HepG2 (cell line): ENCODE results near the gene CNN3. TPM values are rescaled to one million over a fixed set of nuclear protein-coding genes. Genes with fewer than 3 reads are reported as not detected.
A peak's percentile ranks its signal among the peaks of the same experiment; 100 is the strongest.

Source experiments
- FOSL2 ChIP-seq: sonication (generic); formaldehyde crosslinking; IDR thresholded peaks from 2 replicates; pipeline ENCODE4 v1.4.0; 2020; ENCODE audit warnings: missing genetic modification reagents
- HOXA9 ChIP-seq: sonication (generic); formaldehyde crosslinking; IDR thresholded peaks from 2 replicates; pipeline ENCODE4 v1.8.1; 2022; ENCODE audit warnings: missing genetic modification reagents, mild to moderate bottlenecking, moderate library complexity, borderline replicate concordance
- KLF12 ChIP-seq: sonication (generic); formaldehyde crosslinking; IDR thresholded peaks from 2 replicates; pipeline ENCODE4 v1.4.0; 2020; ENCODE audit warnings: missing genetic modification reagents, borderline replicate concordance
- KLF13 ChIP-seq: sonication (generic); formaldehyde crosslinking; IDR thresholded peaks from 2 replicates; pipeline ENCODE4 v1.4.0; 2020; ENCODE audit warnings: mild to moderate bottlenecking, missing genetic modification reagents
- KMT2A ChIP-seq: sonication (generic); formaldehyde crosslinking; IDR thresholded peaks from 2 replicates; pipeline ENCODE4 v1.4.0; 2020; ENCODE audit warnings: missing genetic modification reagents
- MEIS1 ChIP-seq: sonication (generic); formaldehyde crosslinking; IDR thresholded peaks from 2 replicates; pipeline ENCODE4 v1.9.0; 2021; ENCODE audit warnings: mild to moderate bottlenecking, missing genetic modification reagents, moderate library complexity, borderline replicate concordance
- NFE2L1 ChIP-seq: sonication (generic); formaldehyde crosslinking; IDR thresholded peaks from 2 replicates; pipeline ENCODE4 v1.4.0; 2020; ENCODE audit warnings: missing genetic modification reagents, mild to moderate bottlenecking, borderline replicate concordance
- PRPF4 ChIP-seq: fragments of 200-400 bp; formaldehyde crosslinking; IDR thresholded peaks from 2 replicates; pipeline ENCODE4 v1.6.1; 2016; ENCODE audit warnings: low read length, low read depth; ENCODE audit not compliant: poor library complexity, severe bottlenecking
- REL ChIP-seq: sonication (generic); formaldehyde crosslinking; conservative IDR thresholded peaks from 2 replicates; pipeline ENCODE4 v1.8.0; 2022; ENCODE audit warnings: mild to moderate bottlenecking, missing genetic modification reagents, moderate library complexity
- SOX13 ChIP-seq, 3 experiments: fragments of 450-650 bp in 1 of 3; sonication (generic) in 1 of 3; formaldehyde crosslinking in 1 of 3; IDR thresholded peaks in 2 of 3; conservative IDR thresholded peaks in 1 of 3; 2 replicates each; pipeline versions ENCODE4 v1.5.0 to v1.6.1; 2016 to 2020; ENCODE audit warnings: antibody characterized with exemption in 1 of 3, mild to moderate bottlenecking in 1 of 3, missing compliant biosample characterization in 1 of 3, missing genetic modification reagents in 1 of 3, moderate library complexity in 1 of 3
- SP4 ChIP-seq: sonication (generic); formaldehyde crosslinking; IDR thresholded peaks from 2 replicates; pipeline ENCODE4 v1.8.1; 2023; ENCODE audit warnings: mild to moderate bottlenecking, missing genetic modification reagents
- TCF12 ChIP-seq, 2 experiments: fragments of 450-650 bp in 1 of 2; sonication (generic) in 1 of 2; formaldehyde crosslinking in 1 of 2; IDR thresholded peaks; 2 replicates each; pipeline versions ENCODE4 v1.6.1 to v1.8.0; 2017 to 2022; ENCODE audit warnings: antibody characterized with exemption in 1 of 2, mild to moderate bottlenecking in 1 of 2, missing genetic modification reagents in 1 of 2, moderate library complexity in 1 of 2
- TCF7L2 ChIP-seq: IDR thresholded peaks from 2 replicates; pipeline ENCODE4 v1.6.1; 2011; ENCODE audit warnings: mild to moderate bottlenecking, low read depth, low read length, moderate library complexity
- ZNF230 ChIP-seq: sonication (generic); formaldehyde crosslinking; IDR thresholded peaks from 2 replicates; pipeline ENCODE4 v1.4.0; 2020; ENCODE audit warnings: mild to moderate bottlenecking, missing genetic modification reagents
- ZNF3 ChIP-seq: IDR thresholded peaks from 2 replicates; pipeline ENCODE4 v1.7.0; 2017; ENCODE audit warnings: inconsistent platforms
- ZNF354B ChIP-seq: sonication (generic); formaldehyde crosslinking; IDR thresholded peaks from 2 replicates; pipeline ENCODE4 v1.8.0; 2022; ENCODE audit warnings: mild to moderate bottlenecking, missing genetic modification reagents
- ZNF451 ChIP-seq: sonication (generic); formaldehyde crosslinking; IDR thresholded peaks from 2 replicates; pipeline ENCODE4 v1.5.0; 2020; ENCODE audit warnings: mild to moderate bottlenecking, missing genetic modification reagents
- ZNF816 ChIP-seq: sonication (generic); formaldehyde crosslinking; IDR thresholded peaks from 2 replicates; pipeline ENCODE4 v1.8.0; 2022; ENCODE audit warnings: missing genetic modification reagents, mild to moderate bottlenecking, borderline replicate concordance
- polyA plus RNA-seq, 8 experiments: library from polyadenylated mRNA; depleted of rRNA in 3 of 8; stranded (reverse) in 7 of 8; unstranded in 1 of 8; fragments of >200 nt; fragmentation: Illumina TruSeq in 4 of 8; extraction: Trizol in 4 of 8; gene quantifications; 2 replicates each; pipeline versions ENCODE4 v1.2.1 to v1.2.3, GENCODE V29; 2011 to 2016; ENCODE audit warnings: low read depth in 4 of 8, missing spikeins in 1 of 8, mixed read lengths in 1 of 8; ENCODE audit not compliant: insufficient read depth in 1 of 8
- total RNA-seq, 5 experiments: library from RNA; depleted of rRNA; stranded (reverse); fragments of >200 nt; fragmentation: Illumina TruSeq; extraction: Trizol; gene quantifications; 2 replicates each; pipeline ENCODE4 v1.2.3, GENCODE V29; 2016; ENCODE audit warnings: low read depth in 1 of 5
- TF ChIP-seq, protein P1 (sequence below): sonication (generic); formaldehyde crosslinking; IDR thresholded peaks from 2 replicates; pipeline ENCODE4 v1.4.0; 2020; ENCODE audit warnings: mild to moderate bottlenecking, low read depth, missing genetic modification reagents
- TF ChIP-seq, protein P2 (sequence below): sonication (generic); formaldehyde crosslinking; IDR thresholded peaks from 2 replicates; pipeline ENCODE4 v1.4.0; 2020; ENCODE audit warnings: missing genetic modification reagents, borderline replicate concordance
- TF ChIP-seq, protein P3 (sequence below): sonication (generic); formaldehyde crosslinking; IDR thresholded peaks from 2 replicates; pipeline ENCODE4 v1.4.0; 2020; ENCODE audit warnings: missing genetic modification reagents; ENCODE audit errors: not compliant biosample characterization
- TF ChIP-seq, protein P4 (sequence below): sonication (generic); formaldehyde crosslinking; IDR thresholded peaks from 2 replicates; pipeline ENCODE4 v1.4.0; 2020; ENCODE audit warnings: missing genetic modification reagents
- TF ChIP-seq, protein P5 (sequence below): IDR thresholded peaks from 2 replicates; pipeline ENCODE4 v1.6.1; 2016; ENCODE audit warnings: mild to moderate bottlenecking, missing biosample characterization, missing genetic modification reagents

The CNN3 gene
- total and polyA plus RNA-seq, 2 of the 13 experiments (the other 11 are each of a cell fraction or from before 2014, with no cell fraction given), result 113 to 223 TPM

DNA sequence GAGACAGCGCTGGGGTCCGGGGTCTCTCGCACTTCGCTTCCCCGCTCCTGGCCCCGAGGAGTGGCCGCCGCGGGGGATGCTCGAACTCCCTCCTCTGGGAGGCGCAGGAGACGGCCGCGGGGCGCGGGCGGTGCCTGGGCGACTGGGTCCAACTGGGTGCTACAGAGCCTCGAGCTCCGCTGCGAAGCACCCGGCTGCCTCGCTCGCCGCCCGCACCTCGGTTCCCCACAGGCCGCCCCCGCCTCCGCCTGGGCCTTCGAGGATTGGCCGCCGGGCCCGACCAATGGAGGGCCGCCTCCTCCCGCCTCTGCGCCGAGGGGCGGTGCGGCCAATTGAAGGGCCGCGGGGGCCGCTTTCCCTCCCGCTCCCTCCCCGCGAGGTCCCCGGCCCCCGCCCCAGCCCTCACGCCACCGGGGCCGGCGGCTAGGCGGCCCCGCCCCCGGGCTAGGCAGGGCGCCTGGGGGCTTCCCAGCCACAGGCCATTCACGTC lies at the start of gene CNN3 (continued):
- no peak for TF ChIP-seq NFE2L1 (CRISPR knock-in tag)
- no peak for TF ChIP-seq PRPF4
- TF ChIP-seq ZNF816, result peak; percentile 95
- TF ChIP-seq, protein P1, sequence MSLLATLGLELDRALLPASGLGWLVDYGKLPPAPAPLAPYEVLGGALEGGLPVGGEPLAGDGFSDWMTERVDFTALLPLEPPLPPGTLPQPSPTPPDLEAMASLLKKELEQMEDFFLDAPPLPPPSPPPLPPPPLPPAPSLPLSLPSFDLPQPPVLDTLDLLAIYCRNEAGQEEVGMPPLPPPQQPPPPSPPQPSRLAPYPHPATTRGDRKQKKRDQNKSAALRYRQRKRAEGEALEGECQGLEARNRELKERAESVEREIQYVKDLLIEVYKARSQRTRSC (CRISPR knock-in tag), result peak; percentile 67; the same call in 1 of the 2 replicates
- TF ChIP-seq ZNF3 (CRISPR knock-in tag), result no peak
- no peak for TF ChIP-seq KLF12 (CRISPR knock-in tag)
- TF ChIP-seq SP4 (CRISPR knock-in tag), result peak; percentile 74; the same call in 1 of the 2 replicates
- TF ChIP-seq, protein P2, sequence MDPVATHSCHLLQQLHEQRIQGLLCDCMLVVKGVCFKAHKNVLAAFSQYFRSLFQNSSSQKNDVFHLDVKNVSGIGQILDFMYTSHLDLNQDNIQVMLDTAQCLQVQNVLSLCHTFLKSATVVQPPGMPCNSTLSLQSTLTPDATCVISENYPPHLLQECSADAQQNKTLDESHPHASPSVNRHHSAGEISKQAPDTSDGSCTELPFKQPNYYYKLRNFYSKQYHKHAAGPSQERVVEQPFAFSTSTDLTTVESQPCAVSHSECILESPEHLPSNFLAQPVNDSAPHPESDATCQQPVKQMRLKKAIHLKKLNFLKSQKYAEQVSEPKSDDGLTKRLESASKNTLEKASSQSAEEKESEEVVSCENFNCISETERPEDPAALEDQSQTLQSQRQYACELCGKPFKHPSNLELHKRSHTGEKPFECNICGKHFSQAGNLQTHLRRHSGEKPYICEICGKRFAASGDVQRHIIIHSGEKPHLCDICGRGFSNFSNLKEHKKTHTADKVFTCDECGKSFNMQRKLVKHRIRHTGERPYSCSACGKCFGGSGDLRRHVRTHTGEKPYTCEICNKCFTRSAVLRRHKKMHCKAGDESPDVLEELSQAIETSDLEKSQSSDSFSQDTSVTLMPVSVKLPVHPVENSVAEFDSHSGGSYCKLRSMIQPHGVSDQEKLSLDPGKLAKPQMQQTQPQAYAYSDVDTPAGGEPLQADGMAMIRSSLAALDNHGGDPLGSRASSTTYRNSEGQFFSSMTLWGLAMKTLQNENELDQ (CRISPR knock-in tag), result peak; percentile 54; the same call in 1 of the 2 replicates
- TF ChIP-seq SOX13 (IDR thresholded peaks at IDR 0.05), result no peak
- peak in 1 of 2 experiments; percentile 25; a peak in 1 of 4 replicates for TF ChIP-seq SOX13 (CRISPR knock-in tag; conservative IDR thresholded peaks at IDR 0.05 in 1 of 2, IDR thresholded peaks at IDR 0.05 in 1 of 2)
- no peak for TF ChIP-seq KLF13 (CRISPR knock-in tag)
- 0 out of 2 replicates have a peak, but pooled peaks have one; percentile 27 for TF ChIP-seq MEIS1 (CRISPR knock-in tag)
- peak; percentile 46; the same call in 1 of the 2 replicates for TF ChIP-seq KMT2A (CRISPR knock-in tag)
- TF ChIP-seq REL (CRISPR knock-in tag), result no peak
- no peak for TF ChIP-seq TCF7L2
- TF ChIP-seq HOXA9, result no peak
- TF ChIP-seq, protein P3, sequence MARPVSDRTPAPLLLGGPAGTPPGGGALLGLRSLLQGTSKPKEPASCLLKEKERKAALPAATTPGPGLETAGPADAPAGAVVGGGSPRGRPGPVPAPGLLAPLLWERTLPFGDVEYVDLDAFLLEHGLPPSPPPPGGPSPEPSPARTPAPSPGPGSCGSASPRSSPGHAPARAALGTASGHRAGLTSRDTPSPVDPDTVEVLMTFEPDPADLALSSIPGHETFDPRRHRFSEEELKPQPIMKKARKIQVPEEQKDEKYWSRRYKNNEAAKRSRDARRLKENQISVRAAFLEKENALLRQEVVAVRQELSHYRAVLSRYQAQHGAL (CRISPR knock-in tag), result peak; percentile 37
- TF ChIP-seq FOSL2 (CRISPR knock-in tag), result peak; percentile 37
- TF ChIP-seq, protein P4, sequence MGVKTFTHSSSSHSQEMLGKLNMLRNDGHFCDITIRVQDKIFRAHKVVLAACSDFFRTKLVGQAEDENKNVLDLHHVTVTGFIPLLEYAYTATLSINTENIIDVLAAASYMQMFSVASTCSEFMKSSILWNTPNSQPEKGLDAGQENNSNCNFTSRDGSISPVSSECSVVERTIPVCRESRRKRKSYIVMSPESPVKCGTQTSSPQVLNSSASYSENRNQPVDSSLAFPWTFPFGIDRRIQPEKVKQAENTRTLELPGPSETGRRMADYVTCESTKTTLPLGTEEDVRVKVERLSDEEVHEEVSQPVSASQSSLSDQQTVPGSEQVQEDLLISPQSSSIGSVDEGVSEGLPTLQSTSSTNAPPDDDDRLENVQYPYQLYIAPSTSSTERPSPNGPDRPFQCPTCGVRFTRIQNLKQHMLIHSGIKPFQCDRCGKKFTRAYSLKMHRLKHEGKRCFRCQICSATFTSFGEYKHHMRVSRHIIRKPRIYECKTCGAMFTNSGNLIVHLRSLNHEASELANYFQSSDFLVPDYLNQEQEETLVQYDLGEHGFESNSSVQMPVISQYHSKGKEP (CRISPR knock-in tag), result no peak; the same call in 1 of the 2 replicates
- 0 out of 2 replicates have a peak, but pooled peaks have one; percentile 63 for TF ChIP-seq ZNF354B (CRISPR knock-in tag)
- no peak for TF ChIP-seq TCF12 (IDR thresholded peaks at IDR 0.05)
- TF ChIP-seq TCF12 (CRISPR knock-in tag; IDR thresholded peaks at IDR 0.05), result peak; percentile 44; the same call in 1 of the 2 replicates
- 0 out of 2 replicates have a peak, but pooled peaks have one; percentile 31 for TF ChIP-seq ZNF230 (CRISPR knock-in tag)
- TF ChIP-seq ZNF451 (CRISPR knock-in tag), result no peak; the same call in 1 of the 2 replicates
- TF ChIP-seq, protein P5, sequence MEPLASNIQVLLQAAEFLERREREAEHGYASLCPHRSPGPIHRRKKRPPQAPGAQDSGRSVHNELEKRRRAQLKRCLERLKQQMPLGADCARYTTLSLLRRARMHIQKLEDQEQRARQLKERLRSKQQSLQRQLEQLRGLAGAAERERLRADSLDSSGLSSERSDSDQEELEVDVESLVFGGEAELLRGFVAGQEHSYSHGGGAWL (CRISPR knock-in tag), result peak; percentile 70; the same call in 1 of the 2 replicates
